Panc1 (cell line): Measurements from ENCODE around the gene SLC9A9. TPM values are rescaled to one million over a fixed set of nuclear protein-coding genes. Genes with fewer than 3 reads are reported as not detected.

Experiments
- ATAC-seq: fragments of 200-7000 bp; cut with Tn5 transposase; 2 replicates; pipeline ENCODE4 v1.9.1; 2020; ENCODE audit warnings: mild to moderate bottlenecking, moderate library complexity
- BruUV-seq: library from RNA; stranded (reverse); fragments of 400-500 nt; replicated peaks from 2 replicates; lab custom pipeline; 2021; lab: Mats Ljungman, UMichigan
- CTCF ChIA-PET: fragments of 300-600 bp; sonication (Branson Sonifier 250); formaldehyde crosslinking; loops from one replicate; lab custom pipeline; 2022; ENCODE audit warnings: antibody characterized with exemption; lab: Charles Lee
- POLR2A ChIA-PET: fragments of 300-600 bp; sonication (Branson Sonifier 250); formaldehyde crosslinking; loops from one replicate; lab custom pipeline; 2022; ENCODE audit warnings: antibody characterized with exemption; lab: Charles Lee
- DNase-seq: peaks from one replicate; pipeline ENCODE4 v3.0.0-alpha.2; 2010; ENCODE audit warnings: low read depth, low spot score
- H3K27ac ChIP-seq: 2 replicates; pipeline ENCODE4 v1.5.1; 2011; ENCODE audit warnings: mild to moderate bottlenecking, low read length, inconsistent platforms
- H3K27me3 ChIP-seq: fragments of 200-500 bp; sonication (Bioruptor generic); 2 replicates; pipeline ENCODE4 v1.6.0; 2014; ENCODE audit warnings: low read length, inconsistent platforms; ENCODE audit not compliant: control insufficient read depth, insufficient read depth
- H3K36me3 ChIP-seq: fragments of 200-500 bp; sonication (Bioruptor generic); 2 replicates; pipeline ENCODE4 v1.5.1; 2014; ENCODE audit warnings: inconsistent platforms, mild to moderate bottlenecking, low read length, moderate library complexity; ENCODE audit not compliant: control insufficient read depth, insufficient read depth
- H3K4me1 ChIP-seq: 2 replicates; pipeline ENCODE4 v1.5.1; 2011; ENCODE audit warnings: inconsistent platforms, mild to moderate bottlenecking, low read length, moderate library complexity; ENCODE audit not compliant: control insufficient read depth, insufficient read depth
- H3K4me3 ChIP-seq, 2 experiments: 2 replicates each; pipeline ENCODE4 v1.5.1; 2011 to 2012; ENCODE audit warnings: low read depth in 2 of 2, low read length in 2 of 2, mild to moderate bottlenecking in 2 of 2, inconsistent platforms in 1 of 2, moderate library complexity in 1 of 2
- H3K9me3 ChIP-seq: fragments of 200-500 bp; sonication (Bioruptor generic); 2 replicates; pipeline ENCODE4 v1.5.1; 2014; ENCODE audit warnings: low read depth, mild to moderate bottlenecking, inconsistent platforms, low read length, moderate library complexity; ENCODE audit not compliant: control insufficient read depth, insufficient read depth
- POLR2AphosphoS5 ChIP-seq: IDR thresholded peaks from 2 replicates; pipeline ENCODE4 v1.6.1; 2012; ENCODE audit warnings: mild to moderate bottlenecking, low read depth, low read length, moderate library complexity
- SIN3A ChIP-seq: IDR thresholded peaks from 2 replicates; pipeline ENCODE4 v1.6.1; 2012; ENCODE audit warnings: low read depth, mild to moderate bottlenecking, low read length, moderate library complexity, borderline replicate concordance; ENCODE audit not compliant: insufficient read depth
- TCF7L2 ChIP-seq: IDR thresholded peaks from 2 replicates; pipeline ENCODE4 v1.6.1; 2011; ENCODE audit warnings: mild to moderate bottlenecking, low read depth, low read length, inconsistent platforms
- in situ Hi-C: cut with HindIII; loops from 2 replicates; pipeline ENCODE4 v1.10.0; 2016; ENCODE audit warnings: low sequenced_read_pairs, low pct_unique_long_range_greater_than_20kb
- intact Hi-C: fragments of 100-400 bp; cut with micrococcal nuclease; formaldehyde crosslinking; loops from one replicate; pipeline ENCODE4 v1.10.0; 2022; ENCODE audit not compliant: unreplicated experiment
- total RNA-seq: library from RNA; stranded (reverse); gene quantifications from one replicate; pipeline ENCODE4 v1.2.1, GENCODE V29; 2021; ENCODE audit not compliant: unreplicated experiment
- TF ChIP-seq, protein P1 (sequence below), 2 experiments: IDR thresholded peaks; 2 replicates each; pipeline ENCODE4 v1.6.1; 2011 to 2012; ENCODE audit warnings: low read depth in 2 of 2, control low read depth in 1 of 2, low read length in 1 of 2, mild to moderate bottlenecking in 1 of 2, moderate library complexity in 1 of 2; ENCODE audit not compliant: insufficient read depth in 1 of 2
- TF ChIP-seq, protein P2 (sequence below): fragments of 450-650 bp; IDR thresholded peaks from 2 replicates; pipeline ENCODE4 v1.5.1; 2017; ENCODE audit warnings: mild to moderate bottlenecking

SLC9A9 gene
- total RNA-seq, 1 experiment from 2014 or later, result not detected

DNA sequence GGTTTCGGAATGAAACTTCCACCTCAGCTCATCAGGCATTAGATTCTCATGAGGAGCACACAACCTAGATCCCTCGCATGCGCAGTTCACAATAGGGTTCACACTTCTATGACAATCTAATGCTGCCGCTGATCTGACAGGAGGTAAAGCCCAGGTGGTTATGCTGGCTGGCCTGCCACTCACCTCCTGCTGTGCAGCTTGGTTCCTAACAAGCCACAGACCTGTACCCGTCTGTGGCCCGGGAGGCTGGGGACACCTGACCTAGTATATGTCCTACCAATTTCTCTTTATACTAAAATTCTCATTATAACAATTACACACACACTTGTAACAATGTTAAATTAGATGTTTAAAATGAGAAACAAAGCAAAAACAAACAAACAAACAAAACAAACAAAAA, 172.2 kb downstream of the SLC9A9 start:
- ChIA-PET CTCF (no interaction called here), POLR2A (no interaction called here)
- intact Hi-C loops (loop anchor here (10.0 kb wide), 1 partner anchor 621 kb away; no protein-coding TSS in a partner anchor), in situ Hi-C loops (no loop called here)
- no TSS peak for BruUV-seq
- no peaks in the 10 kb centered on the region for H3K36me3 ChIP-seq
- DNase-seq (no peak), ATAC-seq (no peak)
- no peaks in the 10 kb centered on the region for H3K27me3 ChIP-seq
- H3K9me3 ChIP-seq, result no peaks in the 10 kb centered on the region
- H3K27ac ChIP-seq, result no peak overlapping the region
- no peaks in the 10 kb centered on the region for H3K4me1 ChIP-seq
- no peak for TF ChIP-seq POLR2AphosphoS5
- TF ChIP-seq, protein P1, sequence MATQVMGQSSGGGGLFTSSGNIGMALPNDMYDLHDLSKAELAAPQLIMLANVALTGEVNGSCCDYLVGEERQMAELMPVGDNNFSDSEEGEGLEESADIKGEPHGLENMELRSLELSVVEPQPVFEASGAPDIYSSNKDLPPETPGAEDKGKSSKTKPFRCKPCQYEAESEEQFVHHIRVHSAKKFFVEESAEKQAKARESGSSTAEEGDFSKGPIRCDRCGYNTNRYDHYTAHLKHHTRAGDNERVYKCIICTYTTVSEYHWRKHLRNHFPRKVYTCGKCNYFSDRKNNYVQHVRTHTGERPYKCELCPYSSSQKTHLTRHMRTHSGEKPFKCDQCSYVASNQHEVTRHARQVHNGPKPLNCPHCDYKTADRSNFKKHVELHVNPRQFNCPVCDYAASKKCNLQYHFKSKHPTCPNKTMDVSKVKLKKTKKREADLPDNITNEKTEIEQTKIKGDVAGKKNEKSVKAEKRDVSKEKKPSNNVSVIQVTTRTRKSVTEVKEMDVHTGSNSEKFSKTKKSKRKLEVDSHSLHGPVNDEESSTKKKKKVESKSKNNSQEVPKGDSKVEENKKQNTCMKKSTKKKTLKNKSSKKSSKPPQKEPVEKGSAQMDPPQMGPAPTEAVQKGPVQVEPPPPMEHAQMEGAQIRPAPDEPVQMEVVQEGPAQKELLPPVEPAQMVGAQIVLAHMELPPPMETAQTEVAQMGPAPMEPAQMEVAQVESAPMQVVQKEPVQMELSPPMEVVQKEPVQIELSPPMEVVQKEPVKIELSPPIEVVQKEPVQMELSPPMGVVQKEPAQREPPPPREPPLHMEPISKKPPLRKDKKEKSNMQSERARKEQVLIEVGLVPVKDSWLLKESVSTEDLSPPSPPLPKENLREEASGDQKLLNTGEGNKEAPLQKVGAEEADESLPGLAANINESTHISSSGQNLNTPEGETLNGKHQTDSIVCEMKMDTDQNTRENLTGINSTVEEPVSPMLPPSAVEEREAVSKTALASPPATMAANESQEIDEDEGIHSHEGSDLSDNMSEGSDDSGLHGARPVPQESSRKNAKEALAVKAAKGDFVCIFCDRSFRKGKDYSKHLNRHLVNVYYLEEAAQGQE (IDR thresholded peaks at IDR 0.05; ENCODE audit: insufficient read depth in 1 of 2, low read depth in 2 of 2, low read length in 1 of 2), result no peak
- TF ChIP-seq, protein P2, sequence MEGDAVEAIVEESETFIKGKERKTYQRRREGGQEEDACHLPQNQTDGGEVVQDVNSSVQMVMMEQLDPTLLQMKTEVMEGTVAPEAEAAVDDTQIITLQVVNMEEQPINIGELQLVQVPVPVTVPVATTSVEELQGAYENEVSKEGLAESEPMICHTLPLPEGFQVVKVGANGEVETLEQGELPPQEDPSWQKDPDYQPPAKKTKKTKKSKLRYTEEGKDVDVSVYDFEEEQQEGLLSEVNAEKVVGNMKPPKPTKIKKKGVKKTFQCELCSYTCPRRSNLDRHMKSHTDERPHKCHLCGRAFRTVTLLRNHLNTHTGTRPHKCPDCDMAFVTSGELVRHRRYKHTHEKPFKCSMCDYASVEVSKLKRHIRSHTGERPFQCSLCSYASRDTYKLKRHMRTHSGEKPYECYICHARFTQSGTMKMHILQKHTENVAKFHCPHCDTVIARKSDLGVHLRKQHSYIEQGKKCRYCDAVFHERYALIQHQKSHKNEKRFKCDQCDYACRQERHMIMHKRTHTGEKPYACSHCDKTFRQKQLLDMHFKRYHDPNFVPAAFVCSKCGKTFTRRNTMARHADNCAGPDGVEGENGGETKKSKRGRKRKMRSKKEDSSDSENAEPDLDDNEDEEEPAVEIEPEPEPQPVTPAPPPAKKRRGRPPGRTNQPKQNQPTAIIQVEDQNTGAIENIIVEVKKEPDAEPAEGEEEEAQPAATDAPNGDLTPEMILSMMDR, result no peak
- TF ChIP-seq TCF7L2, result no peak
- TF ChIP-seq SIN3A, result no peak
- no peak overlapping the region for H3K4me3 ChIP-seq

DNA sequence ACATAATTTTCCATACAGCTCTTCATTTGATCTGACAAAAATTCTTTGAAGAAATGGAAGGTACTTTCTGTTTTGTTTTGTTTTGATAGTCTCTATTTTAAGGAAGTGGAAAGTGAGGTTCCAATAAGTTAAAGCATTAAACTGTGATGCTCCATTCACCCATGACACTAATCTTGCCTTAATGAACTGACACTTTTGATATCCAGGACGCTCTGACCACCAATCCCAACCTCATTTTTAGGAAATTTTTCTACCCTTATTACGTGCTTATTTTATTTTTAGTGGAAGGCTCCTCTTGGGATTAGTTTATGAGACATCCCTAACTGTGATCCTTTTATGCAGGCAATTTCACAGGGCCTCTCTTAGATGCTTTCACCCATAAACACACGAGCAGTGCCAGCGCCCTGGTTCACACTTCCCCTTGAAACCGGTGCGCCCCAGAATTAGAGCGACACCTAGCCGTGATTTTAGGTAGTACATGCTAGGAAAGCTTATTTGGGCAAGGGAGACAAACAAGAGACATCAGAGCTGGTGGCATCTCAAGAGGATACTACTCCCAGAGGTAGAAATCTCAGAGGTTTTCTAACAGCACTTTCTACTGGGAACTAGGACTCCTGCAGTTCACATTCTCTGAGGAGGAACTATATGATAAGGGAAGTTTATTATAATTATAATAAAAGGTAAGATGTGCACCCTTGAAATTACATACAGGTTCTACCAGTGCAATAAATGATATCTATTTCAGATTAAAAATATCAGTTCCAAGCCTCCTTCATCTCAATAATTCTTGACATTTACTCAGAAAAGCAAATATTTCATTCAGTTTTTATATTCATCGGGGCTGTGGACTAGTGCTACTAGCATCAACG, 173.9 kb downstream of the SLC9A9 start:
- H3K27me3 ChIP-seq, result no peaks in the 10 kb centered on the region
- no peaks in the 10 kb centered on the region for H3K4me1 ChIP-seq
- peak; percentile 94 for ATAC-seq
- H3K4me3 ChIP-seq, result no peak overlapping the region
- no peak overlapping the region for H3K27ac ChIP-seq
- H3K9me3 ChIP-seq, result no peaks in the 10 kb centered on the region
- DNase-seq, result peak; percentile 47
- intact Hi-C loops (loop anchor here (10.0 kb wide), 1 partner anchor 620 kb away; no protein-coding TSS in a partner anchor), in situ Hi-C loops (no loop called here)
- H3K36me3 ChIP-seq, result no peaks in the 10 kb centered on the region
- BruUV-seq, result no TSS peak
- TF ChIP-seq, protein P1 (IDR thresholded peaks at IDR 0.05; ENCODE audit: insufficient read depth in 1 of 2, low read depth in 2 of 2, low read length in 1 of 2), result no peak
- TF ChIP-seq POLR2AphosphoS5 (no peak), SIN3A (no peak), TCF7L2 (no peak)
- TF ChIP-seq, protein P2, result peak; percentile 98
- CTCF ChIA-PET, result interaction anchor here (0.6 to 0.7 kb wide), 3 partner anchors 20 to 625 kb away, joined by 3 read pairs; no protein-coding TSS in a partner anchor
- POLR2A ChIA-PET, result no interaction called here
